Esophagus squamous epithelium (tissue), 4 donors: ENCODE results near the gene ILK.

Experiments used
- CTCF ChIP-seq, 6 experiments: fragments of 450-650 bp in 4 of 6; fragments of 200-600 bp in 2 of 6; sonication (generic) in 2 of 6; IDR thresholded peaks; one replicate each; pipeline ENCODE4 v1.5.1; 2016 to 2019; ENCODE audit warnings: antibody characterized with exemption in 6 of 6, mild to moderate bottlenecking in 4 of 6, moderate library complexity in 4 of 6
- POLR2A ChIP-seq, 4 donors: fragments of 450-650 bp; IDR thresholded peaks; one replicate each; pipeline ENCODE4 v1.6.1; 2017; ENCODE audit warnings: antibody characterized with exemption in 4 of 4, mild to moderate bottlenecking in 4 of 4, moderate library complexity in 3 of 4

- TF ChIP-seq CTCF (IDR thresholded peaks at IDR 0.05) (no peak), POLR2A (IDR thresholded peaks at IDR 0.05) (peak in 3 of 4 donors; percentile 67 to 88 (median 73))
These were observed 15.6 kb downstream of the ILK start, which contains the start of gene TPP1 for GRCh38 chr11:6619004-6619745.
